Right atrium auricular region (tissue), 2 donors: Measurements from ENCODE around the gene UNC50. TPM values are rescaled to one million over a fixed set of nuclear protein-coding genes. Genes with fewer than 3 reads are reported as not detected.

ENCODE experiments used
- DNase-seq: peaks from one replicate; pipeline ENCODE4 v3.0.0-alpha.2; 2019; ENCODE audit warnings: low spot score
- H3K27ac ChIP-seq, 2 donors: fragments of 200-600 bp; sonication (generic); 1 replicate in 1 of 2; 2 replicates in 1 of 2; pipeline ENCODE4 v1.5.1; 2016 to 2019
- H3K27me3 ChIP-seq, 2 donors: fragments of 200-600 bp; sonication (generic); one replicate each; pipeline versions ENCODE4 v1.5.1 to v1.6.0; 2017 to 2019
- H3K36me3 ChIP-seq: fragments of 200-600 bp; sonication (generic); one replicate; pipeline ENCODE4 v1.5.1; 2016
- H3K4me1 ChIP-seq, 2 donors: fragments of 200-600 bp; sonication (generic); one replicate each; pipeline versions ENCODE4 v1.5.1 to v1.6.0; 2017 to 2019
- H3K4me3 ChIP-seq, 2 donors: fragments of 200-600 bp; sonication (generic); 1 replicate in 1 of 2; 2 replicates in 1 of 2; pipeline ENCODE4 v1.5.1; 2017 to 2019; ENCODE audit warnings: mild to moderate bottlenecking in 1 of 2, moderate library complexity in 1 of 2
- H3K9me3 ChIP-seq, 2 donors: fragments of 200-600 bp; sonication (generic); one replicate each; pipeline ENCODE4 v1.5.1; 2019
- CTCF ChIP-seq, 2 donors: fragments of 200-600 bp; sonication (generic); IDR thresholded peaks; one replicate each; pipeline ENCODE4 v1.5.1; 2019; ENCODE audit warnings: antibody characterized with exemption in 2 of 2
- total RNA-seq, 2 donors: library from RNA; depleted of rRNA; stranded (reverse); fragments of >200 nt; gene quantifications; one replicate each; pipeline ENCODE4 v1.1.0, GENCODE V29; 2016

UNC50 gene
- 10 to 100 TPM; 30.4 to 35.3 TPM for total RNA-seq

- peak in 1 of 2 donors; percentile 29 for TF ChIP-seq CTCF (IDR thresholded peaks at IDR 0.05)
- H3K36me3 ChIP-seq: peaks cover 33% of the 10 kb centered on the region
- H3K27ac ChIP-seq: peak within 1 kb of the TSS; percentile 95
- no peaks in the 10 kb centered on the region for H3K9me3 ChIP-seq
- peak within 1 kb of the TSS; percentile 74 to 93 for H3K4me3 ChIP-seq
- H3K4me1 ChIP-seq: peaks cover 0 to 49% of the 10 kb centered on the region in 2 donors
- no peaks in the 10 kb centered on the region for H3K27me3 ChIP-seq
- peak; percentile 87 for DNase-seq
Observed at GRCh38 chr2:98608116-98608961, at the start of gene UNC50, which contains the start of gene COA5. Gene UNC50, plus strand, starts transcription at chr2:98608589. Its CDS starts 1,171 bp downstream, at chr2:98609760. Gene COA5, minus strand, starts transcription at chr2:98608512. Its CDS starts 107 bp downstream, at chr2:98608405.

GRCh38 chr2:98558852-98559530 is 49.4 kb upstream of the UNC50 start:
- TF ChIP-seq CTCF (IDR thresholded peaks at IDR 0.05): no peak
- Histone ChIP-seq H3K36me3 (peaks cover 33% of the 10 kb centered on the region), H3K4me1 (peaks cover 0 to 47% of the 10 kb centered on the region in 2 donors), H3K27ac (no peak overlapping the region), H3K9me3 (no peaks in the 10 kb centered on the region), H3K4me3 (no peak overlapping the region), H3K27me3 (no peaks in the 10 kb centered on the region)
- DNase-seq: no peak

- H3K27ac ChIP-seq: peak overlapping the region in 1 of 2 donors; percentile 50
- H3K36me3 ChIP-seq: peaks cover 33% of the 10 kb centered on the region
- no peaks in the 10 kb centered on the region for H3K9me3 ChIP-seq
- no peaks in the 10 kb centered on the region for H3K27me3 ChIP-seq
- DNase-seq: no peak
- TF ChIP-seq CTCF (IDR thresholded peaks at IDR 0.05): no peak
- no peak overlapping the region for H3K4me3 ChIP-seq
- peaks cover 0 to 47% of the 10 kb centered on the region in 2 donors for H3K4me1 ChIP-seq
Observed at GRCh38 chr2:98559581-98559980, 48.8 kb upstream of the UNC50 start.

- Histone ChIP-seq H3K4me1 (peaks cover 0 to 47% of the 10 kb centered on the region in 2 donors), H3K27ac (peak overlapping the region; percentile 36 to 50), H3K27me3 (no peaks in the 10 kb centered on the region), H3K4me3 (no peak overlapping the region), H3K9me3 (no peaks in the 10 kb centered on the region), H3K36me3 (peaks cover 36% of the 10 kb centered on the region)
- no peak for DNase-seq
- TF ChIP-seq CTCF (IDR thresholded peaks at IDR 0.05): no peak
Observed at GRCh38 chr2:98560256-98560771, 48.1 kb upstream of the UNC50 start.

- H3K4me3 ChIP-seq: no peak overlapping the region
- no peak for TF ChIP-seq CTCF (IDR thresholded peaks at IDR 0.05)
- DNase-seq: no peak
- H3K4me1 ChIP-seq: peaks cover 0 to 47% of the 10 kb centered on the region in 2 donors
- no peaks in the 10 kb centered on the region for H3K27me3 ChIP-seq
- H3K9me3 ChIP-seq: no peaks in the 10 kb centered on the region
- peak overlapping the region in 1 of 2 donors; percentile 69 for H3K27ac ChIP-seq
- peaks cover 36% of the 10 kb centered on the region for H3K36me3 ChIP-seq
Observed at GRCh38 chr2:98561018-98561417, 47.4 kb upstream of the UNC50 start.
